ENCODE data around the gene PSD. TPM values are rescaled to one million over a fixed set of nuclear protein-coding genes. Genes with fewer than 3 reads are reported as not detected.
"Not testable (repeated sequence)": the region's sequence is repeated elsewhere in the genome, so short reads cannot be mapped to it uniquely, and the experiment has no call there.

PSD gene
- total RNA-seq: 106 TPM

DNA sequence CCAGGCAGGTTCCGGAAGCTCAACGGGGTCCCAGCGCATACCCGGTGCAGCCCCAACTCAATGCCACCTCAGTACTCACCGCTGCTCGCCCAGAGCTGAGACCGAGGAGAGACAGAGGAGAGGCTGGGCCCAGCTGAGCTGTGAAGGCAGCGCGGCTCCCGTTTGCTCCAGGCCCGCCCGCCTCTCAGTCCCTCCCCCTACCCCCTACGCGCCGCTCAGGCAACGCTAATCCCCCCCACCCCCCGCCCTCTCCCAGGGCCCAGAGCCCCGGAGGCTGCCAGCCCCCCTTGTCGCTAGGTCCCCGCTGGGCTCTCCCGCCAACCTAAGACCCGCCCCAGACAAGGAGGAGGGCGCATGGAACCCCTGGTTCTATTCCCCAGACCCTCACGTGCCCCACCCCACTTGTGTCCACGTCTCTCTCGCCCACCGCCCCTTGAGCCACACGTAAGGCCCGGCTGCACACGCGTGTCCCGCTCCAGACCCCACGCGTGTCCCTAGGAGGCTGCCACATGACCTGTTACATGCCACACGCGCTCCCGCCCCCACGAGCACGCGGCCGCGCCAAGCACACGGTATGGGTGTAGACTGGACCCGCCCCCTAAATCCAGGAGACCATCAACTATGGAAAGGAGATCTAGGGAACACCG is at the start of gene PSD:
Gene PSD, minus strand, starts transcription at position 164 of the 647 bp plus-strand sequence. CDS start 1,747 bp downstream, outside the sequence.
- DNase-seq (ENCODE audit: low spot score): no peak

DNA sequence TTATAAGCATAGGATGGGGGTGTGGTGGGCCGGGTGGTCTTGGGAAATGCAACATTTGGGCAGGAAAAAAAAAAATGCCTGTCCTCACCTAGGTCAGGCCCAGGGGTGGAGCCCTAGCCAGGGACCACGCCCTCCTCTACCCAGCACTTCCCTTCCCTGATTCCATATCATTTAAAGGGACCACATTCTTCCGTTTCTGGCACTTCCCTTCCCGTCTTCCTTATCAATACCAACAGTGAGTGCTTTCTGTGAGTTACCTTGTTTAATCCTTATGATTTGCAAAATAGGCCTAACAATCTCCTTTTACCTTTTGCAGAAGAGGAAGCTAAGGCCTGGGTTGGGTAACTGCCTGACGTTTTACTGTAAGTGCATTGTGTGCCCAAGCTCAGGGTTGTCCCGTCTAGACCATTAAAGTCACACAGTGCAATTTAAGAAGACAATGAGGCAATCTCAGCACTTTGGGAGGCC is 49.4 kb upstream of the PSD start:
- DNase-seq (ENCODE audit: low spot score): no peak

DNA sequence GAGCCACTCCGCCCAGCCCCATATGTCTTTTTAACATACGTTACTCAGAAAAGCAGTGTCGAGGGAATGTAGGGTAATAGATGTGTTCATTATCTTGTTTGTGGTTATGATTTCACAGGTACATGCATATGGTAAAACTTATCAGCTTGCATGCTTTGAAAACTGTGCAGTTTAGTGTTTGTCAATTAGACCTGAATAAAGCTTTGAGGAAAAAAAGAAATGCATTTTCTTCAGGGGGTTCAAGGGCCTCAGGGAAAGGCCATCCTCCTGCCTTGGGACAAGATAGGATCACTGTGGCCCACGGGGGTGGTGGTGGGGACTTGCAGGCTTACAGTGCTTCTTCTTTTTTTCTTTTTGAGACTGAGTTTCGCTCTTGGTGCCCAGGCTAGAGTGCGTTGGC is 48.7 kb upstream of the PSD start:
- DNase-seq (ENCODE audit: low spot score): no peak

DNA sequence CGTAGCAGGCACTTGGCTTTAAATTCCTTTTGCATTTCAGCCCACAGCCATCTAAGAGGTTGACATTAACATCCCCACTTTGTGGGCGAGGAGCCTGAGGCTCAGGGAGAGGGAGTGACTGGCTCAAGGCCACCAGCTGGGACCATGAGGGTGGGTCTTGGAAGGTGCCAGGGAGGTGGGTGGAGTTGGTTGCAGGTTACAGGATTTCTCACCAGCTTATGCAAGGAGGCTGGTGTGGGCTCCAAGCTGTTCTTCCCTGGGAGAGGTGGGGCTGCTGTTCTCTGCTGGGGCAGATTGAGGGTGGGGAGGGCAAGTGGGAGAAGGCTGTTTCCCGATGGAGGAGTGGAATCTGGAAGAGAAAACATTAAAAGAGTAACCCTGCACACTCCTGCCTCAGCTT is 46.9 kb upstream of the PSD start:
- DNase-seq (ENCODE audit: low spot score): no peak

DNA sequence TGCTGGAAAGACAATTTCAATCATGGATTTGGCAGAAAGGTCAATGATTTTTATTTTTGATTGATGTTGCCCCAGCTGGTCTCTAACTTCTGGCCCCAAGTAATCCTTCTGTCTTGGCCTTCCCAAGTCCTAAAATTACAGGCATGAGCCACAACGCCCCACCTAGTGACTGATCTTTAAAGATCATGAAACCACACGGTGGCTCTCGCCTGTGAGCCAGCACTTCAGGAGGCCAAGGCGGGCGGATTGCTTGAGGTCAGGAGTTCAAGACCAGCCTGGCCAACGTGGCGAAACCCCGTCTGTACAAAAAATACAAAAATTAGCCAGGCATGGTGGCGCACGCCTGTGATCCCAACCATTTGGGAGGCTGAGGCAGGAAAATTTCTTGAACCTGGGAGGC is 45.4 kb upstream of the PSD start:
- DNase-seq (ENCODE audit: low spot score): no peak

DNA sequence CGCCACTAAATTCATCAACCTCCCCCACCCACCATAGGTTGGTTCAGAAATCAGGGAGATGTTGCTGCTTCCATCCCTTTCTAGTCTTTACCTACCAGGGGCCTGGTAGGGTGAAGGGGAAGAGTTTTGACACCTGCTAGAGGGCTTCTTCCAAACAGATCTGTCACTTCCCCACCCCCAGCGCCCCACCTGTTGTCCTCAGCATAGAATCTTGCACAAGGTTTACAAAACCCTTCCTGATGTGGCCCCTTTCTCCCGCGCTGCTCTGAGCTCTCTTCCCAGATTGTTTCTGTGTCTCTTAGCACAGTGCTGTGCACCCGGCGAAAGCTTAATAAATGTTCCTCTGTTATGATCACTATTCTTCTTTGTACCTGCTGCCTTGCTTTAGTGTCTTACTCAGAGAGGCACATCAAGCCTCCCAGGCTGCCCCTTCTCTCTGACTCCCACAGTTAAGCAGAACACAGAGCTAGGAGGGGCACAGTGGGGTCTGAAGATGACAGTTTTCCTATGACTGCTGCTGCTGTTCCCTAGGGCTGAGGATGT is 44.0 kb upstream of the PSD start:
- DNase-seq (ENCODE audit: low spot score): no peak

DNA sequence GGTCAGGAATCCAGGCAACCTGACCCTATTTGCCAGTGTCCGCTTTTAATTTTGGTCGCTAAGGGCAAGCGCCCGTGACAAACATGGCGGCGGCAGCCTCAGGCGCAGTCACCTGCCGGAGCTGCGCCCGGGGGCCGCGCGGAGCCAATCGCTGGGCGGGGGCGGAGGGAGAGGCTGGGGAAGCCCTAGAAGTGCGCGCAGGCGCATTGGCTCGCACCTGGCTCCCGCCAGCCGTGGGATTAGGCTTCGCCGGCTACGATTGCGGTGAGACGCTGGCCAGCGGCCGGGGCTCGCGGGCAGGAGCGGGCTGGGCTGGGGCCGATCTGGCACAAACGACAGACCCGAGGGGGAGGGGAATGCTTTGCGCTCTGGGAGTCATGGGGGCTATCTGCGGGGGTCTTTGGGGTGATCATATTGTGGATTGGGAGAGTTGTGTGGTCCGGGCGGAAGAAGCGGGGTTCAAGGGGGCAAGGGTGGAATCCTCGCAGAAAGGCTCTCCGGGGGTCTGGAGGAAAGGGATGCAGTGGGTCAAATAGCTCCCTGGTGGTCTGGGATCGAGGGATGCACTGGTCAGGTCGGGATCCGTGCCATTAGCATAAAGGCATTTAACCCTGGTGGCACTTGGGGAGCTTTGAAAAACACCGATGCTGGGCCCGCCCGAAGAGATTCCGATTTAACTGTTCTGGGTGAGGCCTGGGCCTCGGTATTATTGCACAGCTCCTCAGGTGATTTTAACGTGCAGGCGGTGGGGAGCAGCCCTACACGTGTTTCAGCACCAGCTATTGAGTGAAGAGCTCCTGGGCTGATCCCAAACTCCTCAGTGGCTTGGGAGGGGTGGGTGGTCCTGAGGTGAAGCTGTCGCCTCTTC is 42.8 kb upstream of the PSD start:
- DNase-seq (ENCODE audit: low spot score): peak; percentile 93

DNA sequence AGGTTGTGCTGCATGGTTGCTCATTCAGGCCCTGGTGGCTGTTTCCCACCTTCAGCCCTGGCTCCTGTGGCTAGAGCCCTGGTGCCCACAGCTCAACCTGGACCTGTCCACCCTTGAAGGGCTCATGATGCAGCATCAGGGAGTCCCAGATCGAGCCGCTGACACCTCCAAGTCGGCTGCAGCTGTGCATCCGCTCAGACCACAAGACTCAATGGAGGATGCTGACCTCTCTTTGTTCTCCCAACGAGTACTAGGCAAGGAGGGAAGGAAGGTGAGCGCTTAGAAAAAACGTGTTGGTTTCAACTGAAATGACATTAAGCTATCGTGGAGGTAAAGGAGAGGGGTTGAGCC is 42.2 kb upstream of the PSD start:
- DNase-seq (ENCODE audit: low spot score): no peak

DNA sequence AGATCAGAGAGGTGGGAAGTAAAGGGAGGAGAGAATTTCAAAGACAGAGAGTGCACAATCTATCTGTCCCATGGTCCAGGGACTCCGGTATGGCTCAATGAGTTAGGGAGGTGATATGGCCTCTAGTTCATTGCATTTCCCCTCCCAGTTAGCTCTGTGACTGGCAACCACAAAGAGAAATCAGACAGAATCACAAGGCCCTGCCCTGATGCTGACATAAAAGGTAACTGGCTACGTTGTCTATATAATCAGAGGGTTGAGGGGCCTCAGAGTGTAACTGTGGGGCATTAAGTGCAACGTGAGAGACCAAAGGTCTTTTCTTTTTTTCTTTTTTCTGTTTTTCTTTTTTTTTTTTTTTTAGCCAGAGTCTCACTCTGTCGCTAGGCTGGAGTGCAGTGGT is 40.1 kb upstream of the PSD start:
- DNase-seq (ENCODE audit: low spot score): no peak

DNA sequence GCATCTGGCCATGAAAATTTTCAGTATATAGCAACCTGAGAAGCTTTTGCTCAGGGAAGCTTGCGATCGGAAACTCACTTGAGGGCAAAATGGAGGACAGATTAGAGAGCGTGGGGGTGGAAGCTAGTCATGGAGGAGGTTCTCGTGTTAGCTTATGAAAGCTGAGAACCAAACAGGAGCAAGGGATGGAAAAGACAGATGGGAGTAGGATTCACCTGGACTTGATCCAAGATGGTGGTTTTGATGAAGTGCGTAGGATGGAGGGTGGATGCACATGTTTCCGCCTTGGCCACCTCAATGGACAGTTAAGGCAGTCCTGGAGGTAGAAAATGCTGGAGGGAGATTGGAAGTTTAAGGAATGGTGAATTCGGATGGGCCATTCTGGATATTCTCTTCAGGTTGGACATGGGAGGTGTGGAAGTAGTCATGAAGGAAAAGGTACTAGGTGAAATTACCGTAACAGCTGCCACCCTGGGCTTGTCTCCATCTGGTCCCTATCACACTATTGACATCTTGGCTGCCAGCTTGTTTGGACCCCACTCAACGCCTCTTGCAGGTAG is 39.1 kb upstream of the PSD start:
- DNase-seq (ENCODE audit: low spot score): no peak

DNA sequence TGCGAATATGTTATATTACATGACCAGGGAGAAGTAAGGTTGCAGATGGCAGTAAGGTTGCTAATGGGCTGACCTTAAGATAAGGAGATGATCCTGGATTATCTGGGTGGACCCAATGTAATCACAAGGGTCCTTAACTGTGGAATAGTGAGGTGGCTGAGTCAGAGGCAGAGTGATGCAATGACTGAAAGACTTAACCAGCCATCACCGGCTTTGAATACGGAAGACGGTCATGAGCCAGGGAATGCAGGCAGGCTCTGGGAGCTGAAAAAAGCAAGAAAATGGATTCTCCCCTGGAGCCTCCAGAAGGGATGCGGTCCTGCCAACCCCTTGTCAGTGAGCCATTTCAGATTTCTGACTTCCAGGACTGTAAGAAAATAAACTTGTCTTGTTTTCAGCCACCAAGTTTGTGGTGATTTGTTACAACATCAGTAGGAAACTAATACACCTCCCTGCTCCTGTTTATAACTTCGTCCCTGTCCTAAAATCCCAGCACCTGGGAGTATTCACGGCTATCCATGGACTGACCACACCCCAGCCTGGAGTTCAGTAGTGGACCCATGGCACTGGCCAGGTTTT is 37.4 kb upstream of the PSD start:
- DNase-seq (ENCODE audit: low spot score): no peak

DNA sequence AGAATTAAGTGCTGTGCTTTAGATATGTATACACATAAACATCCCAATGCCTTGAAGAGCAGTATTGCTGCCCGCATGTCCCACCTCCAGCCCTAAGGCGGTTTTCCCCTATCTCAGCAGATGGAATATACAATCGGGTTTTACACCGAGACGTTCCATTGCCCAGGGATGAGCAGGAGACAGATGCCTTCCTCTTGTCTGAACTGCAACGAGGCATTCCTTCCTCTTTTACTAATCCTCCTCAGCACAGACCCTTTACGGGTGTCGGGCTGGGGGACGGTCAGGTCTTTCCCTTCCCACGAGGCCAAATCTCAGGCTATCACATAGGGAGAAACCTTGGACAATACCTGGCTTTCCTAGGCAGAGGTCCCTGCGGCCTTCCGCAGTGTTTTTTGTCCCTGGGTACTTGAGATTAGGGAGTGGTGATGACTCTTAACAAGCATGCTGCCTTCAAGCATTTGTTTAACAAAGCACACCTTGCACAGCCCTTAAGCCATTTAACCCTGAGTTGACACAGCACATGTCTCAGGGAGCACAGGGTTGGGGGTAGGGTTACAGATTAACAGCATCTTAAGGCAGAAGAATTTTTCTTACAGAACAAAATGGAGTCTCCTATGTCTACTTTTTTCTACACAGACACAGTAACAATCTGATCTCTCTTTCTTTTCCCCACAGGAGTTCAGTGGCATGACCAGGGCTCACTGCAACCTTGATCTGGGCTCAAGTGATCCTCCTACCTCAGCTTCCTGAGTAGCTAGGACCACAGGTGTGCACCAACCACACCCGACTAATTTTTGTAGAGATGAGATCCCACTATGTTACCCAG is 36.3 kb upstream of the PSD start:
- DNase-seq (ENCODE audit: low spot score): not testable (repeated sequence)

DNA sequence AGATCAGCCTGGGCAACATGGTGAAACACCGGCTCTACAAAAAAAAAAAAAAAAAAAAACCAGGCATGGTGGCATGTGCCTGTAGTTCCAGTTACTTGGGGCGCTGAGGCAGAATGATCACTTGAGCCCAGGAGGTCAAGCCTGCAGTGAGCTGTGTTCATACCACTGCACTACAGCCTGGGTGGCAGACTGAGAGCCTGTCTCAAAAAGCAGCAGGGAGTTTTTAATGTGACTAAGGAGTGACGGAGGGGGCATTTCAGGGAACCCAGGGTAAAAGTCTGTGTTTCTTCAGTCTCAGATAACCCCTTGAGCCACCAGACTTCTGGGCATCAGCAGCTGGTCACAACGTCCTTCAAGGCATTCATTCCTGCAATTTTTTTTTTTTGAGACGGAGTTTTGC is 34.9 kb upstream of the PSD start:
- no peak for DNase-seq (ENCODE audit: low spot score)

DNA sequence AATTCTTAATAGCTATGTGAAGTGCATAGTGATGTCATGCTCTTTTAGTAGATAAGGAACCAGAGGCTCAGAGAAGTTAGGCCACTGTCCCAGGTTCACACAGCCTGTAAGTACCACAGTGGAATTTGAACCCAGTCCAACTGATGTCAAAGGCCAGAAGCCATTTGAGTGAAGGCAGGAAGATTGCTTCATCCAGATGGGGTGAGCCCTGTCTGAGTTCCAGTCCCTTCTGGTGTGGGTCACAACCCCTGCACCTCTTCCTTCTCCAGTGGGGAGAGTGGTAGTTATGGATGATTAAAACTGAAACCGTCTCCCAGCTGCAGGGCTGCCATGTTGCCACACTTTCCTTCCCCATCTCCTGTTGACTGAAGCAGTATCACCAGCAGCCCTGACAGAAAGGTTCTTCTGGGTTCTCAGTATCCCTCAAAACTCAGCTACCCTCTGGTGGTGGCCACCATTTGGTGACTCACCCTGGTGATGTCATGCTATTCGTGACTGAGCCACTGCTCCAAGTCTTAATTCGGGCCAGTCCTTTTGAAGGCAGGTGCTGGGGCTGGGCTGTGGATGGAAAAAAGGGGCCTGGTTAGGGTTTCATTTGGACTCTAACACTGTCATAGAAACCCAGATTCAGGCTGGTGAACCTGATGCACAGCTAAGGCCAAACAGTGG is 34.2 kb upstream of the PSD start:
- DNase-seq (ENCODE audit: low spot score): no peak

DNA sequence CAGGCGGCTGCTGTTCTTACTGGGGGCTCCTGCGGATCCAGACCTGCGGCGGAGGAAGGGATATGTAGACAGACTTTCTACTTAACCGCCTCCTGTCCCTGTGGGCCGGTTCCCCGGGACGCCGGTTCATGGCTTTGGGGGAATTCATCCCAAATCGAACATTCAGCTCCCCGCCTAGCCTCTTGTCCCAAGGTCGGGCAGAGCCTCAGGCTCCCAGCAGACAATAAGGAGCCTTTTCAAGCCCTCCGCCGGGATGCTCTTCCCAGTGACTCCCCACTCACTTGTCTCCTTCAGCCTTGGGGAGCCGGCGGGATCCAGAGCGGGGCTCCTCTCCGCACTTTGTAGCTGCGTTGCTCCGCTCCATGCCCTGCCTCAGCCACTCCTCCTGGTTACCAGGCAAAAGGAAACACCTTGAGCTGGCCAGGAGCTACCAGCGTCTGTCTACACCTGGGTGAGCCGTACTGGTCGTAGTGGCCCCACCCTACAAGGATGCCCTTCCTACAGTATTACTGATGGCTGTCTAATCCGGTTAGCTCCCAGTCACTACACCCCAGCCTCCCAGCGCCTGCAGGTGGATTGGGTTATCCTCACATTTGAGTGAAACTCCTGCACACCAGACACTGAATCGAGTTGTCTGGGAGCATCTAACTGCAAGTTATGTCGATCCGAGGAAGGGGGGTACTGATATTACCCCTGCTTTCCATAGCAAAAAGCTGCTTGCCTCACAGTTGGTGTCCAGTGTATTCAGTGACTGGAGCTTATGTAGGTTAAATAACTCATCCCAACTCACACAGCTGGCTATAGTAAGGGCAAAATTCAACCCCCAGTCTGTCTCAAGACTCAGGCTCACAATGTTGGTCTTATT is 32.8 kb upstream of the PSD start, which contains the start of gene C10orf95:
Gene C10orf95, minus strand, starts transcription at position 439 of the 865 bp plus-strand sequence. CDS start 450 bp downstream, outside the sequence.
- DNase-seq (ENCODE audit: low spot score): no peak

DNA sequence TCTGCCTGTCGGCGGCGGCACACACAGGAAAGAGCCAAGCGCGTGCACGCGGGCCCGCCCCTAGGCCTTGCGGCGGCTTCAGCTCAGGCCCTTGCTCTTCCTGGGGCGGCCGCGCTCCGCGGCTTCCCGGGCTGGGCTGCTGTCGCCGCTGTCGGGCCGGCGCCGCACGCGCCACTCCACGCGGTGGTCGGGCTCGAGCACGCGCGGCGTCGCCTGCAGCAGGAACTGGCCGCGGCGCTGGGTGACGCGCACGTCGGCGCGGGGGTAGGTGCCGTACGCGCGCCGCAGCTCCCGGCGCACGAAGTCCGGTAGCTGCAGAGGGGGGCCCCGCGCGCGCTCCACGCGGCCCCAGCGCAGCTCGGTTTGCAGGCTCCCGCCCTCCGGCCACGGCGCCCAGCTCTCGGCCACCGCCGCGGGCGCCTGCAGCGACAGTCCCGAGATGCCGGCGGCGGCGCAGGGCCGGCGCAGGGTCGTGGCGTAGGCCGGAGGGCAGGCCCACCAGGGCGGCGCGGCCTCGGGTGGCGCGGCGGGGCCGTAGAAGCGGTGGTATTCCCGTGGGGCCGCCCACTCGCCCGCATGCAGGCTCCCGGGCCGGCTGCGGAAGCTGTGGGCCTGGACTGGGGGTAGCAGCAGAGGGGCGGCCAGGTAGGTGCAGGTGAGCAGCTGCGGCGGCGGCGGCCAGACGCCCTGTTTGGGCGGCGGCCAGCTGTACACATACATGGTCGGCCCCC is 32.0 kb upstream of the PSD start:
- peak; percentile 87 for DNase-seq (ENCODE audit: low spot score)

DNA sequence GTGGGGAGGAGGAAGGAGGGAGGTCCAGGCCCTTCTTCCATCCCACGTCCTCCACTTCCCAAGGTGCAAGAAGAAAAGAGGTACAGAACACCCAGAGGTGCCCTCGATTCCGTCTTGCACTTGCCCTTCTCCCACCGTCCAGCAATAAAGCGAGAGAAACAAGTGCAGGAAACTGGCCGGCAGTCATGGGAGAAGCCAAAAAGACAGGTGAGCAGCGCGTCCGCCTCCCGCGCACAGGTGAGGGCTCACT is 31.5 kb upstream of the PSD start:
- no peak for DNase-seq (ENCODE audit: low spot score)

DNA sequence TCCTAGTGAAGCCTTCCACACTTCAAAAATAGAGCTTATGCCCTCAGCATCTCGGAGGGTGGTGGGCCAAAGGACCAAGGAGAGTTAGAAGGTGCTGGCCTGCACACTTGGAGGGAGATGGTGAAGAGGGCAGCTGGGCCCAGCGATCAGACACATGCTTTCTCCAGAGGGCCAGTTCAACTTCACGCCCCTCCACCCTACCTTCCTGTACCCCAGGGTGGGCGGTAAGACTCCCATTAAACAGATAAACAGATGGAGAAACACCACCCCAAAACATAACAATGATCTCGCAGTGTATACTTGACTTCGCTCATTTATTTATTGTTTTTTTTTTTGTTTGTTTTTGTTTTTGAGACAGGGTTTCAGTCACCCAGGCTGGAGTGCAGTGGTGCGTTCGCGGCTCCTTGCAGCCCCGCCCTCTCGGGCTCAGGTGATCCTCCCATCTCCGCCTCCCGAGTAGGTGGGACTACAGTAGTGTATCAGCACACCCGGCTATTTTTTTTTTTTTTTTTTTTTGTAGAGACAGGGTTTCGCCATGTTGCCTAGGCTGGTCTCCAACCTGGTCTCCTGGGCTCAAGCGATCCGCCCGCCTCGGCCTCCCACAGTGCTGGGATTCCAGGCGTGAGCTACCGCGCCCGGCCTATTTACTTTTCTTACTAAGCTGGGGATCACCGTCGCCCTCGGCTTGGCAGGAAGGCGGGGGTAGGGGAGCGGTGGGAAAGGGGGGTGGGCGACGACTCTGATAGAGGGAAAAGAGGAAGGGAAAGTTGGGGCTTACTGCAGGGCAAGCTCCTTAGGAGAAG is 30.9 kb upstream of the PSD start:
- DNase-seq (ENCODE audit: low spot score): peak; percentile 86

DNA sequence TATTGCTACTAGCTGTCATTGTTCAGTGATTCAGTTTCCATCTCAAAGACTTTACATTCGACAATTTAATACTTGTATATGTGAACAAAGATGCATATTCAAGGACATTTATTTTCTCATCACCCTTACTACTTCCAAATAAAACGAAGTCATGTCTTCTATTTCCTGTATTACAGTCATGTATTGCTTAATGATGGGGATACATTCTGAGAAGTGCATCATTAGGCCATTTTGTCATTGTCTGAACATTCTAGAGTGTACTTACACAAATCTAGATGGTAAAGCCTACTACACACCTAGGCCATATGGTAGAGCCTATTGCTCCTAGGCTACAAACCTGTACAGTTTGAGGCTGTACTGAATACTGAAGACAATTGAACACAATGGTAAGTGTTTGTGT is 26.3 kb upstream of the PSD start:
- DNase-seq (ENCODE audit: low spot score): no peak
